GM21529 (cell line): ENCODE measurements around the gene PPHLN1.
"Not testable (repeated sequence)": the region's sequence is repeated elsewhere in the genome, so short reads cannot be mapped to it uniquely, and the experiment has no call there.

Source experiments
- ATAC-seq: cut with Tn5 transposase; IDR thresholded peaks from one replicate; pipeline ENCODE4 v1.9.1; 2021; ENCODE audit not compliant: unreplicated experiment

PPHLN1 gene

DNA sequence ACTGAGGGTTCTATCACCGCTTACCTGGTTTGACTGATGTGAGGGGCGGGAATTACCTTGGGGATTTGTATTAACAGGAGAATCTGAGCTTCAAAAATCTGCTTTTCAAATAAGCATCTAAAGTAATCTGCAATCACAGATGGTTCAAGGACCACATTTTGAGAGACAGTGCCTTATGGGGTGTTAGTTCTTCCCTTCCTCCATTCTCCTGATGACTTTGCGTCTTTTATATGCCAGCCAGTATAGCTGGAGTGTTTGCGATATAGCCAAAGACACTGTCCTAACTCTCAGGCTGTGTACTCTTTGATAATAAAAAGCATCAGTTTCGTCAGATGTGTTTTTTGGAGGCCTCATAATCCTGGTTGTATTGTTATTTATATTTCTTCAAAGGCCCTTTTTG, 39.5 kb downstream of the PPHLN1 start:
- no peak for ATAC-seq

DNA sequence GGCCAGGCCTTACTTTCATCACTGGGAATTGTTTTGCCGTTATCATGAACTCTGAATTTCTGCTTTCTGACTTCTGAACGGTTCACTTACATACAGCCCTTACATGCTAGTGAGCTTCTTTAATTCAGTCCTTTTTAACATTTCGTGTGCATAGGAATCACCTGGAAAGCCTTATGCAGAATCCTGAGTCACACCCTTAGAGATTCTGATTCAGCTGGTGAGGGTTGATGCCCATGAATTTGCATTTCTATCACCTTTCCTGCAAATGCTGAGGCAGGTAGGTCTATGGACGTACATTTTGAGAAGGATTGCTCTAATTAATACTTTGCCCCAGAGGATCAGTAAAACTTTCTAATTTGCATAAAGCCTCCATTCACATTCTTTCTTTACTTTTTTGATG, 44.0 kb downstream of the PPHLN1 start:
- ATAC-seq, result no peak

DNA sequence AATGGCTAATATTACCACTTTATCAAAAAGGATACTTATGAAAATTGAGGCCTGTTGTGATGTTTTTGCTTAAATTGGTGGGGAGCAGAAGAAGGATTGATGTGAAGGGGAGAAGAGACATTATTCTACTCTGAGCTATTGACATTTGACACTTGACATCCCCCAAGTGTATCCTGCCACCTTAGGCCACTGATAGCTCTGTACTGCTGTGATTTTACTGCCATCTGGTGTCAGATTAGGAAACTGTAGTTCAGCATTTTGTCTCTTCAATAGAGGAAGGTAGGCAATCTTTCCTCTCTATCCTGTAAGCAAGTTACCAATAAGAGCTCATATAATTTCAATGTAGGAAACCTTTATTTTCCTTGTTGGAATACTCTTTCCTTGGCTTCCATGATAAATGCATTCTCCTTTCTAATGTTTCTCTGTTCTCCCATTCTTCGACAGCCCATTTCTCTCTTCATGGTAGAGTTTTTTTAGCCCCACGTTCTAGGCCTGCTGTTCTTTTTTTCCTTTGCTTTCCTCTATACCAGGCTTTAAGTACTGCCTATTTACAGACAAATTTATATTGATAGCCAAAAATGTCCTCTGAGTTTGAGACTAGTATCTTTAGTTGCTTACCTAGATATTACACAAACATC, 46.3 kb downstream of the PPHLN1 start:
- ATAC-seq, result peak; percentile 92

DNA sequence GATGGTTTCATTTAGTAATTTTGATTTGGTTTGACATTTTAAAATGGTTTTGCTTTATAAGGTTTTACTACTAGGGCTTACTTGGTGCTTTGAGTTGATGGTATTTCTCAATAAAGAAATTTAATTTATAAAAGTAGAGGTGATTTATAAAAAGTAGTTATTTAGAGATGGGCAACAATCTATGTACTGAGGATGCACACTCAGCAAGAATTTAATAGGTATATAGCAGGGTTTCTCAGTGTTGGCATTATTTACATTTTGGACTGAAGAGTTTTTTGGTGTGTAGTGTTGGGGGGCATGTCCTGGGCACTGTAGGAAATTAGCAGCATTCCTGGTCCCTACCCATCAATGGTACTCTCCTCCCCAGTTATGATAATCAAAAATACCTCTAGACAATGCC, 47.7 kb downstream of the PPHLN1 start:
- no peak for ATAC-seq

DNA sequence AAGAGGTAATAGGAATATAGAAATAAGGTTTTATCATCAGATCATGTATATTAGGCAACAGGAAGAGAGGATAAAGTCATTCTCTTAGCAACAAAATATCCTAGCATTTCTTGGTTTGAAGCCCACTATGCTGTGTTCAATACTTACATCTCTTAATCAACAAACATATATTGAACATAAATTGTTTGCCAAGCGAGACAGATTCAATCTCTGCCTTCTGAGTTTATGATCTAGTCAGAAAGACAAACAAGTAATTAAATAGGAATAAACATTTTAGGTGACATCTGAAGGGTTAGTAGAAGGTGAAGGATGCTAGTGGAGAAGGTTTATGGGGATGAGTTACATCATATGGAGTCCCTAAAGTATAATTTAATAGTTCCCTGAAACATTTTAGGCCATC, 54.8 kb downstream of the PPHLN1 start:
- ATAC-seq, result no peak

DNA sequence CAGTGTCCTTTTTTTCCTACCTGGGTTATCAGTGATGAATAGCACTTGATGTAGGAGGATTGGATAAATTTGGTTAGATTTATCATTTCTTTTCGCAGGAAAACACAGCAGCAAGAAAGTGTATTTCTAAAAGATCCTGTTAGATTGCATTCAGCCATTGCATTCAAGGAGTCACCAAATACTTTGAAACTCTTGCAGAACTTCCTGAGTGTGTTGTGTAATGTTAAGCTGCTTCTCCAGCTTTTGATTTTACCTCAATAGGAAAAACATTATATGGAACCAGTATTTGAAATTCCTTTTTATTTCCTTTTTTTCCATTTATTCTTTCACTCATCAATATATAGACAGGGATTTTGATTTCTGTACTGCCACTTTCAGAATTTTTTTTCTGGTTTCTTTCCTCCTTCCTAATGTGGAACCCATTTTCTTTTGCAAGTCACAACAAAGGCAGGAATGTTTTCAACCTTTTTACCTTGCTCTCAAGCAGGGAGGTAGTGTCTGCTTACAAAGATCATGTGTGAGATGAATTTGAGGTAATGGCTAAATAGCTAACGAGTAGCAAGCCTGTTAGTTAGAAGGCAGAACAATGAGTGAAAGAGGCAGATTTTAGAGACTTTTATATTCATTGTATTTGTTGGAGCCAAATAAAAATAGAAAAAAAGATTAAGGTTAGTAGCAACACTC, 56.2 kb downstream of the PPHLN1 start:
- ATAC-seq, result no peak

DNA sequence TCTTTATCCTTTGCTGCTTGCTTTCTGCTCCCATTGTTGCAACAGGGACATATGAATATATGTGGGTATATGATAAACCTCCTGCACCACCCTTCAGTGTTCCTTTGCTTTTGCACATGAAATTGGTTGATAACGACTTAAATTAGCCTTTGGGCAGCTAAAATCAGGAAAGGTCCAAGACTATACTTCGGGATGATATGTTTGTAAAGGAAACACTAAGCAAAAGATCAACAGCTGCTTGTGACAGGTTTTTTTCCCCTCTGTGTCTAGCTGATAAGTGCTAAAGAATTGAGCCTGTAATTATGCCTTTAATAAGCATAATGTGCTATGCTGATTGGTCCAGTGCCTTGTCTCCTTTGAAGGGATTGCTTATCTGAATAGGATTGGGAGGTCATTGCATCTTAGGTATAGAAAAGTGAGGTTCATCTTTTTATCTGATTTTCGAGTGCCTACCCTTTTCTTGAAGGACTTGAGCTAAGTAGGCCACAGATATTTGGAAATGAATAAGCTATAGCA, 59.4 kb downstream of the PPHLN1 start:
- no peak for ATAC-seq

DNA sequence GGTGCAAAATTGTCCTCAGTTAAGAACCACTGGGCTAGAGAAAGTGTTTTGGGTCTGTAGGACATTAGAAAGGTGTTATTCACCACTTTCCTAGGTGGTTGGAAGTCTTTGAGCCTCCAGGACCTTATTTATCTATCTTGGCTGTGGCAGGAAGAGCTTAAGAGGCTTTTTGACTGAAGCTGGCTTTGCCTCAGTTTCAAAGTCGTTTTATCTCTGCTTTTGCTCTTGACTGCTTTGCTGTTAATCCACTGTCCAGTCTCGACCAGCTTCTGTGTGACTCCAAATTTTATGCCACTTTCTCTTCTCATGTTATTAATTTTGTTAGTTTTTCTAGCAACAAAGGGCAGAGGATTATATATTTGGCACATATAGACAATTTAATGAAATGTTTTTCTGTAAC, 60.3 kb downstream of the PPHLN1 start:
- no peak for ATAC-seq

DNA sequence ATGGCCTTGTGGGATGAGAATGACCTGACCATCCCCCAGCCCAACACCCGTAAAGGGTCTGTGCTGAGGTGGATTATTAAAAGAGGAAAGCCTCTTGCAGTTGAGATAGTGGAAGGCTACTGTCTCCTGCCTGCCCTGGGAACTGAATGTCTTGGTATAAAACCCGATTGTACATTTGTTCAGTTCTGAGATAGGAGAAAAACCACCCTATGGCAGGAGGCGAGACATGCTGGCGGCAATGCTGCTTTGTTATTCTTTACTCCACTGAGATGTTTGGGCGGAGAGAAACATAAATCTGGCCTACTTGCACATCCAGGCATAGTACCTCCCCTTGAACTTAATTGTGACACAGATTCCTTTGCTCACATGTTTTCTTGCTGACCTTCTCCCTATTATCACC, 62.1 kb downstream of the PPHLN1 start:
- ATAC-seq, result not testable (repeated sequence)

DNA sequence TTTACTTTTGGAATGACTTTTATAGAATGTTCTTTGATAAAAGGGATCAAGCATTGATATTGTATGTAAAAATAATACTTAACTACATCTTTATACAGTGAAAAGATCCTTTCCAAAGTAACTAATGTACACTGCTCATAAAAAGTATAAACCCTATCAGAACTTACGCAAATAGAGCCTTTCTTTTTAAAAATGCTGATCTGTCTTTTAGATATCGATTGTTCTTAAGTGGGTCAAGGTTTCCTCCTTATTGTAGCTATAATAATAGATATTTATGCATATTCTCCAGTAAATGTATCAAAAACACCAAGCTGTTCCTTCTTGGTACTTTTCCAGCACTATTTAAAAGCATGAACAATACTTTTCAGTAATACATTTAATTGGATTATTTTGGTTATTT, 68.5 kb downstream of the PPHLN1 start:
- ATAC-seq, result no peak

DNA sequence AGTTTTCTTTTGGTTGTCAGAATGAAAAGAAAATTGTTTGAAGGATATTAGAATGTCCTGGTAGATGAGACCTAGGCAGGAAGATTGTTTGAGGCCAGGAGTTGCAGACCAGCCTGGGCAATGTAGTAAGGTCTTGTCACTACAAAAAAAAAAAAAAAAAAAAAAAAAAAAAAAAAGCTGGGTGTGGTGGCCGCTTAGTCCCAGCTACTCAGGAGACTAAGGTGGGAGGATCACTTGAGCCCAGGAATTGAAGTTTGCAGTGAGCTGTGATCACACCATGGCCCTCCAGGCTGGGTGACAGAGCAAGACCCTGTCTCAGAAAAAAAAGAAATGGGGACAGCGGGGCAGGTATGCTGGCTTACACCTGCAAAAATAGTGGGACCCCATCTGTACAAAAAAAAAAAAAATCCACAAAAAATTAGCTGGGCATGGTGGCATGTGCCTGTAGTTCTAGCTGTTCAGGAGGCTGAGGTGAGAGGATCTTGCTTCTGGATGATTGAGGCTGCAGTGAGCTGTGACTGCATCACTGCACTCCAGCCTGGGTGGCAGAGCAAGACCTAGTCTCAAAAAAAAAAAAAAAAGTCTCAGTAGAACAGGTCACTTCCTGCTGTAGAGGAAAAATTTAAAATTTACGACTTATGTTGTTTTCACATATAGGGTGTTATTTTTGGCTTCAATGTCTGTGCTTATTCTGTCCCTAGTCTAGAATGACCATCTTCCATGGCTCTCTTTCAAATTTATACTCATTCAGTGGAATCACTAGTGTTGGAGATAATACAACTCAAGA, 70.7 kb downstream of the PPHLN1 start:
- ATAC-seq, result peak; percentile 71

DNA sequence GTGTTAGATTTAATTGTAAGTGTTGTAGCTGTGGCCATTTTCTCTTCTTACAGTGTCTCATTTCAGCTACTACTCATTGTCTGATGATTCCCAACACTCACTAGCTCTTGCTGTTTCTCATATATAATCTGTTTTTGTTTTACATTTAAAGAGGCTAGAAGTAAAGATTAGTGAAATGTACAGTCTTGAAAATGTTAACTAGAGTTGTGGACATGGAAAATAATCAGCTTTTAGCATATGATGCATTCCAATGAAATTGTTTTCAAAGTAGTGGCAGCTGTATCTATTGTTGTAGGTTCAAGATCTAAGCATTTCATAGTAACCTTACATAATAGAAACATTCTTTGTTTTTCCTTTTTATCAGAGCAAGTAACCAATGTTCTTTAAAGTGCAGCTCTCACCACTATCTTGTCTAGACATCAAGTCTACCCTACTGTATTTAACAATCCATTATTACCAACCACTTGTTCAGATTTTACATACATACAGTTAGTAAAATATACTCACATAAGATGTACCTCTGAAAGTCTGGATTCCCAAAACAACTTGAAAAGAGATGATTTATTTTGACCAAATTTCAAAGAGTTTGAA, 76.9 kb downstream of the PPHLN1 start:
- ATAC-seq, result no peak

DNA sequence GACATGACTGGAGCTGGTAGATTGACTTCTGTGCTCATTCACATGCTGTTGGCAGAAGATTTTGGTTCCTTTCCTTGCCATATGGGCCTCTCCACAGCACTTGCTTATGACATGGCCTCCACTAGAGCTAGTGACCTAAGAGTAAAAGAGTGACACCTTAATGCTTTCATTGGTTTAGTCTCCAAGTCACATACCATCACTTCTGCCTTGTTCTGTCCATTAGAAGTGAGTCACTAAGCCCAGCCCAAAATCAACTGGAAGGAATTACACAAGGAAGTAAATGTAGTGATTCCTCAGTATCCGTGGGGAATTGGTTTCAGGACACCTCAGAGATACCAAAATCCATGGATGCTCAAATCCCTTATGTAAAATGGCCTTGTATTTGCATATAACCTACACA, 81.3 kb downstream of the PPHLN1 start:
- ATAC-seq, result no peak

DNA sequence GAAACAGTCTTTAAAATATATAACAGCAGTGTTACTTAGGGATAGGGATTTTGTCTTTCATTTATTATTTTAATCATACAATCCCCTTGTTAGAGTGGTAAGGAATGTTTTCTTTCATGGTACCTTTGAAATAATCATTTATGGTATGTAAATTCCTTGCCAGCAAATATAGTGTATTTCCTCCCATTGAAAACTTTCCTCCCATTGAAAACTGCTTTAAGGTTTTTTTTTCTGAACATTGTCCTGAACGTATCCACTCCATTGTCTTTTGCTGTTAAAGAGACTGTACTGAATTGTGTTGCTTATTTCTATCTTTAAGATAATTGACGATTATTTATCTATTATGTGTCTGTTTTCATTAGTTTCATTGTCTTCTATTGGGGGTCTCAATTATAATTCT, 83.5 kb downstream of the PPHLN1 start:
- ATAC-seq, result no peak

DNA sequence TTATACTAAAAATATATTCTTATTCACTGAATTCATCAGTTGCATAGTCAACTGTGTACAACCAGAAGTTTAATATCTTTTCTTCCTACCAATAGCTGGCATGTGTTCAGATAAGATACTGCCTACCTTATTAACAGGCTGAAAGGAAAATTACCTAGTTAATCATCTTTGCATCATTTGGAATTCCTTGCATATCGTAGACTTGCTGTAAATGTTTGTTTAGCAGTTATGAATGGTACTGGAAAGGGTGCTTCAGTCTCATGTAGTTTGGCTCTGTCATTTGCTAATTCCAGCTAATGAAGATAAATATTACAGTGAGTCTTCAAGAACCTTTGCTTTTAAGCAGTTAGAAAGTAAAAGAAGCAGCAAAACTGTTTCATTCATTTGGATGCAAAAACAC, 84.4 kb downstream of the PPHLN1 start:
- no peak for ATAC-seq

DNA sequence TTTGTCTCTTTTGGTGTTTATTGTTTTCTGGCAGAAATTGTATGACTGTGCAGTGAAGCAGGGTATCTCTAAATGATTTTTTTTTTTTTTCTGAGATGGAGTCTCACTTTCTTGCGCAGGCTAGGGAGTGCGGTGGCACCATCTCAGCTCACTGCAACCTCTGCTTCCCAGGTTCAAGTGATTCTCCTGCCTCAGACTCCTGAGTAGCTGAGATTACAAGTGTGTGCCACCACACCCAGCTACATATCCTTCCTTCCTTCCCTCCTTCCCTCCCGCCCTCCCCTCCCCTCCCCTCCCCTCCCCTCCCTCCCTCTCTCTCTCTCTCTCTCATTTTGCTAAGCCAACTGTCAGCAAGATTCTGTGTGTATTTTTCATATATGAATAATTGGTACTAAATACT, 94.4 kb downstream of the PPHLN1 start:
- no peak for ATAC-seq

DNA sequence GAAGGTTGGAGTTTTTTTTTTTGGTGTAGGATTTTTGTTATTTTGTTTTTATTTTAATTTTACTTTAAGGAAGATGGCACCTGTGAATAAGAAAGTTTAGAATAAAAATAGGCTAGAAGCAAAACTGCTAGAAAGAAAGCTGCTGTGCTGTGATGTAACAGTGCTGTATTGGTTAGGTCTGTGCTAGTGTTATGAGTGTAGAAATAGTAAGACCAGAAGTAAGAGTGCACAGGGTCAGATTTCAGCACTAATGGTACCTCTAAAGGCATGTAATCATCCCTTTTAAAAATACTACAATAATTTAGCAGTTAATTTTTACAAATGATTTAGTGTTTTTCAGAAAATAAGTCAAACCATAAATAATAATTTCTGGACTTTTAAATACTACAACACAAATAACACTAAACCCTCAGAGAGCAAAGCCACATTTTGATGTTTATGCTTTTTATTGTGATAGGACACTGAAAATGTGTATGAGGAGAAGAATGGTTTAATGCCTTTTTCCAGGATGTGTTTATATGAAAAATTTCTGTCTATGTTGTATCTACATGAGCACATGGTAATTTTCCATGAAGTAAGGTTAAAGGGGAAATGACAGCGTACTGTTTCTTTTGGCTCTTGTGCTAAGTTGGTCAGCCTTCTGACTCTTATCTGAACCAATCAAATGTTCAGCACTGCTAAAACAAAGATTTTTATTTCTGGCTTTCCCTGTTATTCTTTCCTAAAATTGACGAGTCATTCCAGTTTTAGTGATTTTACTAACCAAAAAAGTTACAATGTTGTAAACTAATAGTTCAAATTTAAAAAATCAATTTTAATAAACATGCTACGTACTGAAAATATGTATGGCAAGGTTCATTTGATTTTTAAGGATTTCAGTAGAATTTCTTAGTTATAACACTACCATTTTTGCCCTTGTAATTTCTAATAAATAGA, 96.1 kb downstream of the PPHLN1 start:
- peak; percentile 92 for ATAC-seq

DNA sequence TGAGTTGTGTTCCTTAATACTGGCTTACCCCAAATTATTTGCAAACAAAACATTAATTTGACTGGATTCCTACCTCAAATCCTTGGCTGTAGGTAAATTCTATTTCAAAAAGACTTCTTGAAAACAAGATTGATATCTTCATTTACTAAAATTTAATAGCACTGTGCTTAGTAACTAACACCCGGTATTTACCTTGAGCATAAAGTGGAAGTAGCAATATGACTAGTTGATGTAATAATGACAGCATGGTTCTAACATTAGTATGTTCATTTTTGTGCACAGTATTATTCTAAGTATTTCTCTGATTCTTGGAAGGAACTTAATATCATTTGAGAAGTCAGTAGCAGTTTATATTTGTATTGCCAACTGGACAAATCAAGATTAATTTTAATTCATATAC, 96.8 kb downstream of the PPHLN1 start:
- peak; percentile 54 for ATAC-seq

DNA sequence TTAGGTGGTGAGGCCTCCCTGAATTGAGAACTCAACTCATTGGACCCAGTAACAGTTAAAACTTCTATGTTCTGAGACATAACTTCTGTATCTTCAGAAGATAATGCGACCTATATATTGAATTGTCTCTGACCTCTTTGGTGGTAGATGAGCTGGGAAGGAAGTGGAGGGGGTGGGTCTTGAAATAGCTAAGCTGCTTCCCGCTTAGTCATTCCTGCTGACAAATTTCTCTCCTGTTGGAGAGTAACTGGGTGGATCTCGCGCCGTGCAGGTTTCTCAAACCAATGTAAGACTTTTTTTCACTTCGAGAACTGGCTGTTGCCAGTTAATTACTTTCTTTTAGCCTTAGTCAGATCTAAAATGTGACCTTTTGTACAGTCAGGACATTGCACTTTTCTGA, 100.8 kb downstream of the PPHLN1 start:
- no peak for ATAC-seq

DNA sequence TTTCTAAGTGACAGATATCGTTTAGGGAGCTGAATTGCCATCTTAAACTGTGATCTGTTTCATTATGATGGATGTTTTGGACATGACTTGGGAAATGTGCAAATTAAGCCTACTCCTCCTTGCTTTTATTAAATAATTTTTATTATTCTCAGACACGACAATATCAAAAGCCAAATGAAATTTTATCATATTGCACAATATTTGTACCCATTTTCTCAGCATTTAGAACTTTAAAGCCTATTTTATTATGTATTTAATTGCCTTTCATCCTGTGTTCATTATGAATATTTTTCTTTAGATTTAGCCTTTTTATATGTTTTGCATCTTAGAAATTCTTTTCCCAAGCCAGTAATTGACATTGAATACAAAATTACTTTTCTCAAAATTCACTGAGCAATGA, 102.9 kb downstream of the PPHLN1 start:
- ATAC-seq, result no peak
